Neuron (in vitro differentiated cells): ENCODE results near the gene ANO9.

Experiments used
- H2AFZ ChIP-seq: one replicate; pipeline ENCODE4 v1.6.1; 2013; ENCODE audit warnings: low read depth, mild to moderate bottlenecking, inconsistent platforms, low read length, moderate library complexity
- H3K27me3 ChIP-seq: one replicate; pipeline ENCODE4 v1.6.1; 2013; ENCODE audit warnings: low read length; ENCODE audit not compliant: insufficient read depth
- H3K36me3 ChIP-seq: one replicate; pipeline ENCODE4 v1.6.1; 2013; ENCODE audit warnings: low read length; ENCODE audit not compliant: insufficient read depth
- H3K4me1 ChIP-seq: one replicate; pipeline ENCODE4 v1.6.1; 2013; ENCODE audit warnings: low read length; ENCODE audit not compliant: insufficient read depth
- H3K4me3 ChIP-seq: 2 replicates; pipeline ENCODE4 v1.5.1; 2013; ENCODE audit warnings: mild to moderate bottlenecking, low read length, moderate library complexity
- H3K9me3 ChIP-seq: one replicate; pipeline ENCODE4 v1.6.1; 2013; ENCODE audit warnings: low read length

ANO9 gene

DNA sequence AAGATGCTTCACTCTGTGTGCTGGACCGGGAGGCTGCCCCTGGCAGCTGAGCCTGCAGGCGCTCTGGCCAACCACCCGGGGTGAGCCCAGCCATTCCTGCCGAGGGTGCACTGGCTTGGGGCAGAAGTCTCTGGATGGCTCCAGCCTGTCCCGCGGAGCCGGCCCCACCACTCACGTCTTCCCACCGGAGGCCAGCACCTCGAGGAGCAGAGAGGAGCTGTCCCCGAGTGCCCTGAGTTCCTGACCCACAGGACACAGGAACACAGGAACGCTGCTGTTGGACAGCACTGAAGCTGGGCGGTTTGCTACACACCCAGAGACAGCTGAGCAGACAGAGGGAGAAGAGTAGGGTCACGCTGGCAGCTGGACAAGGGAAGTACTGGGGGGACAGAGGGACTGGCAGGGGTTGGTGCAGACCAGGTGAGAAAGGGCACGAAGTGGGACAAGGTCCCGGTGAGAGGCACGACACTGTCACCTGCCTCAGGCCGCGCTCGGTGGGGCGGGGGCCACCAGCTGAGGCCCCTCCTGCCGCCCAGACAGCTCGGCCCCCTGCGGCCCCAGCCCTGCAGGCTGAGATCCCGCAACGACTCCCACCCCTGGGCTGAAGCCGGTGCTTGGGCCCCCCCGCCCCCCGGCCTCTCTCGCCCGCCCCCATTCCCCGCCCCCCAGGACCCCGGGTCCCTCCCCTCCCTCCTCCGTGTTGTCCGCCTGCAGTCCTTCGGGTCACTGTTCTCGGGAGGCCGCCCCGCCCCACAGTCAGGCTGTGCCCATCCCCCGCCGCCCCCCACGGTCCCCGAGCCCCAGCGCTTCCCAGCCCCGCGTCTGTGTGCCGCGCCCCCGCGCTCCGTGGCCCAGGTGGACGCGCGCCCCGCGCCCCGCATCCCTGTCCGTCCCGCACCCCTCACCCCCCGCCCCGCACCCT lies 73.1 kb downstream of the ANO9 start:
- H3K9me3 ChIP-seq = peaks cover 4% of the 10 kb centered on the region
- H2AFZ ChIP-seq = no peak overlapping the region
- no peaks in the 10 kb centered on the region for H3K27me3 ChIP-seq
- H3K4me1 ChIP-seq = peaks cover 17% of the 10 kb centered on the region
- H3K4me3 ChIP-seq = peak overlapping the region; percentile 71
- peaks cover 22% of the 10 kb centered on the region for H3K36me3 ChIP-seq

- Histone ChIP-seq H3K4me1 (peaks cover 17% of the 10 kb centered on the region), H2AFZ (no peak overlapping the region), H3K9me3 (no peaks in the 10 kb centered on the region), H3K27me3 (no peaks in the 10 kb centered on the region), H3K36me3 (peaks cover 15% of the 10 kb centered on the region), H3K4me3 (no peak overlapping the region)
Measured at GRCh38 chr11:367956-368413, 73.8 kb downstream of the ANO9 start.
